Rectal smooth muscle tissue (tissue), 1 donor: ENCODE measurements around the gene ICOSLG.
"Not testable (repeated sequence)": the region's sequence is repeated elsewhere in the genome, so short reads cannot be mapped to it uniquely, and the experiment has no call there.

Source experiments
- H3K27ac ChIP-seq: one replicate; pipeline ENCODE4 v1.7.0; 2013; ENCODE audit warnings: low read depth, low read length, inconsistent platforms
- H3K27me3 ChIP-seq: one replicate; pipeline ENCODE4 v1.7.0; 2013; ENCODE audit warnings: low read length; ENCODE audit not compliant: control insufficient read depth, insufficient read depth
- H3K36me3 ChIP-seq: one replicate; pipeline ENCODE4 v1.7.0; 2013; ENCODE audit warnings: low read length; ENCODE audit not compliant: control insufficient read depth, insufficient read depth
- H3K4me1 ChIP-seq: one replicate; pipeline ENCODE4 v1.7.0; 2013; ENCODE audit warnings: low read length; ENCODE audit not compliant: control insufficient read depth, insufficient read depth
- H3K4me3 ChIP-seq: one replicate; pipeline ENCODE4 v1.7.0; 2013; ENCODE audit warnings: low read length
- H3K9ac ChIP-seq: one replicate; pipeline ENCODE4 v1.7.0; 2013; ENCODE audit warnings: low read length

Gene ICOSLG

GRCh38 chr21:44176127-44176526, 64.6 kb downstream of the ICOSLG start:
- not testable (repeated sequence) for H3K4me1 ChIP-seq, H3K27ac ChIP-seq, H3K4me3 ChIP-seq, H3K36me3 ChIP-seq, H3K27me3 ChIP-seq, H3K9ac ChIP-seq

- not testable (repeated sequence) for H3K4me1 ChIP-seq, H3K36me3 ChIP-seq, H3K4me3 ChIP-seq, H3K9ac ChIP-seq, H3K27me3 ChIP-seq, H3K27ac ChIP-seq
These were observed 65.6 kb downstream of the ICOSLG start for GRCh38 chr21:44175189-44175588.
